ENCODE measurements around the gene KIAA0319L. TPM values are rescaled to one million over a fixed set of nuclear protein-coding genes. Genes with fewer than 3 reads are reported as not detected.
A peak's percentile ranks its signal among the peaks of the same experiment; 100 is the strongest.

KIAA0319L gene
- total RNA-seq, 2 donors from 2014 or later: 53.2 to 66.0 TPM

DNA sequence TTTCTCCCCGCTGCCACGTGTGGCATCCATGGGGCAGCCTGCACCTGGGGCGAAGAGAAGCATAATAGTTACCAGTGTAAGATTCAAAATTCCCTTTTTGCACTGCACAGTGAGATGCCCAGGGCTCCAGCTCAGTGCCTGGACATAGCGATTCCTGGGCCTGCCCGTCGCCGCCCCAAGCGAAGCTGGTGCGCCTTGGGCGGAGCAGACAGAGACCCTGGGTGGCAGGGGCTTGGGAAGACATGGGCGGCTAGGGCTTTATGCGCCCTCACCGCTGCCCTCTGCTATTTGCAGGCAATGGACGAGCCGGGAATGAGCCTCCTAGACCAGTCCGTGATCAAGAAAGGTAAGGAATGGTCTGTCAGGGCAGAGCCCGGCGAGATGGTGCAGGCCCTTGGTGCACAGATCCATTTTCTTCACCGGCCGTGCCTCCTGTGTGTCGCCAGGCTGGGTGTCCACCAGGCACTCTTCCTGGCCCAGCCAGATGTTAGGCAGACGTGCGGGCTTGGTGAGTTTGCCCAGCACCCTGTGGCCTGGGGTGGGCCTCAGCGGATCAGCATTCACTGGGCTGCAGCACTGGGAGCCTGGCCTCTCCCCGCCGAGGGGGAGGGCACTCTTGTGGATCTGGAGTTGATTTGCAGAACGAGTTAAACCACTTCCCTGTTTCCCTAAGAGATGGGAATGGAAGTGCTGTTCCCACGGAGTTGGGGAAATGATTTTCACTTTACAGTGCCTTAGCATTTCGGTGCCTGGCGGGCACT, 17.6 kb upstream of the KIAA0319L start:
- Histone ChIP-seq H3K4me1 (peaks cover 14% of the 10 kb centered on the region), H3K9ac (ENCODE audit: low read depth in 2 of 2, low read length in 2 of 2) (no peak overlapping the region), H3K4me3 (no peak overlapping the region), H3K36me3 (no peaks in the 10 kb centered on the region), H3K9me3 (no peaks in the 10 kb centered on the region), H3K27ac (no peak overlapping the region), H3K27me3 (peaks cover 28% of the 10 kb centered on the region)
- TF ChIP-seq, protein P1, sequence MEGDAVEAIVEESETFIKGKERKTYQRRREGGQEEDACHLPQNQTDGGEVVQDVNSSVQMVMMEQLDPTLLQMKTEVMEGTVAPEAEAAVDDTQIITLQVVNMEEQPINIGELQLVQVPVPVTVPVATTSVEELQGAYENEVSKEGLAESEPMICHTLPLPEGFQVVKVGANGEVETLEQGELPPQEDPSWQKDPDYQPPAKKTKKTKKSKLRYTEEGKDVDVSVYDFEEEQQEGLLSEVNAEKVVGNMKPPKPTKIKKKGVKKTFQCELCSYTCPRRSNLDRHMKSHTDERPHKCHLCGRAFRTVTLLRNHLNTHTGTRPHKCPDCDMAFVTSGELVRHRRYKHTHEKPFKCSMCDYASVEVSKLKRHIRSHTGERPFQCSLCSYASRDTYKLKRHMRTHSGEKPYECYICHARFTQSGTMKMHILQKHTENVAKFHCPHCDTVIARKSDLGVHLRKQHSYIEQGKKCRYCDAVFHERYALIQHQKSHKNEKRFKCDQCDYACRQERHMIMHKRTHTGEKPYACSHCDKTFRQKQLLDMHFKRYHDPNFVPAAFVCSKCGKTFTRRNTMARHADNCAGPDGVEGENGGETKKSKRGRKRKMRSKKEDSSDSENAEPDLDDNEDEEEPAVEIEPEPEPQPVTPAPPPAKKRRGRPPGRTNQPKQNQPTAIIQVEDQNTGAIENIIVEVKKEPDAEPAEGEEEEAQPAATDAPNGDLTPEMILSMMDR (IDR thresholded peaks at IDR 0.05): no peak
- intact Hi-C loops (cut with DNase I): no loop called here
- no peak for DNase-seq

DNA sequence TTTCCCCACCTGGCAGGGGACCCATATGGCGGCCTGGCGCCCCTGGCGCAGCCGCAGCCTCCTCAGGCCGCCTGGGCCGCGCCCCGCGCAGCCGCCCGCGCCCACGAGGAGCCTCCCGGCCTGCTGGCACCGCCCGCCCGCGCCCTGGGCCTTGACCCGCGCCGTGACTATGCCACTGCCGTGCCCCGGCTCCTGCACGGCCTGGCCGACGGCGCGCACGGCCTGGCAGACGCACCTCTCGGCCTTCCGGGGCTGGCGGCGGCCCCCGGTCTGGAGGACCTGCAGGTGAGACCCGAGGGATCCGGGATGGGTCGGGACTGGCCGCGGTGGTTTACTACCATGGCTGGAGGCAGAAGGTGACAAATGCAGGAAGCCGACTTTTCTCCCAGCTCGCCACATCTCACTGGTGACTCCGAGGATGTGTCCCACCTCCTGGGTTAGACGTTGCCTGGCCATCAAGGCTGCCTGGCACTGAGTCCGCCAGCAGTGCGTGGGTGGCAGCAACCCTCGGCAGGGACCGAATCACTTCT, 17.0 kb upstream of the KIAA0319L start:
- DNase-seq: no peak
- Histone ChIP-seq H3K4me3 (peak overlapping the region; percentile 50), H3K9ac (ENCODE audit: low read depth in 2 of 2, low read length in 2 of 2) (no peak overlapping the region), H3K9me3 (no peaks in the 10 kb centered on the region), H3K27ac (no peak overlapping the region), H3K36me3 (no peaks in the 10 kb centered on the region), H3K27me3 (peaks cover 28% of the 10 kb centered on the region), H3K4me1 (peaks cover 14% of the 10 kb centered on the region)
- intact Hi-C loops (cut with DNase I): no loop called here
- TF ChIP-seq, protein P1 (IDR thresholded peaks at IDR 0.05): no peak

DNA sequence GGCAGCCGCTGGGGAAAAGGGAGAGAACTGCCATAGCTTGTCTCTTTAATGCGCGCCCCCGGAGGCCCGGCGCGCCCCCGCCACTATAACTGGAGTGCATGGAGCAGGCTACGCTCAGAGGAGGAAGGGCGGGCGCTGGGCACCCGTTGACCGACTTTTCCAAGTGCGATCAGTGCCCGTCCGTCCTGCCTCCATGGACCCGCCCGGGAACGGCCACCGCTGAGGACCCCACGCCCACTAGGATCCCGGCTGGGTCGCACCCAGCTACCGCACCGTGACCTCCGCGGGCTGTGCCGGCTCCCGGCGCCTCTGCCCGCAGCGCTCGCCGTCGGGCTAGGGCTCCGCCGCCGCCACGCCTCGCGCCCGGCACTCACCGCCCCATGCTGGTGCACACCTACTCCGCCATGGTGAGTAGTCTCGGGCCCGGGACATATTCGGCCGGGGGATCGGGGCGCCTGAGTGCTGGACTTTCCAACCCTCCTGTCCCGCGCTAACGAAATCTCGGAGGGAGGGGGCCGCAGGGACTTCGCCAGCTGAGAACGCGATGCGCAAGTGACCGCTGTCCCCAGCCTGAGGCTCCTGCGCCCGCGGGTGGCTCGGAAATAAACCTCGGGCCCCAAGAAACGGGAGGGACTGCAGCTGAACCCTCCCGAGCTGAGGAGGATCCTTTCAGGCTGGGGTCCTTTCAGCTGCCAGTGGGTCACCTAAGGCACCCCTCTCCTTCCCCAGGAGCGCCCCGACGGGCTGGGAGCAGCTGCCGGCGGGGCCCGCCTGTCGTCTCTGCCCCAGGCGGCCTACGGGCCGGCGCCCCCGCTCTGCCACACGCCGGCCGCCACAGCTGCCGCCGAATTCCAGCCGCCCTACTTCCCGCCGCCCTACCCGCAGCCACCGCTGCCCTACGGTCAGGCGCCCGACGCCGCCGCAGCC, 16.3 kb upstream of the KIAA0319L start, which contains the start of gene TFAP2E:
Gene TFAP2E, plus strand, starts transcription at position 117 of the 927 bp plus-strand sequence. Its CDS starts 264 bp downstream, at position 381.
- Histone ChIP-seq H3K9ac (ENCODE audit: low read depth in 2 of 2, low read length in 2 of 2) (peak within 1 kb of the TSS in 1 of 2 donors; percentile 28), H3K27me3 (peaks cover 28% of the 10 kb centered on the region), H3K4me1 (peaks cover 14% of the 10 kb centered on the region), H3K27ac (no peak within 1 kb of the TSS), H3K4me3 (peak within 1 kb of the TSS; percentile 50), H3K9me3 (no peaks in the 10 kb centered on the region), H3K36me3 (no peaks in the 10 kb centered on the region)
- intact Hi-C loops (cut with DNase I): no loop called here
- TF ChIP-seq, protein P1 (IDR thresholded peaks at IDR 0.05): no peak
- DNase-seq: peak; percentile 57

DNA sequence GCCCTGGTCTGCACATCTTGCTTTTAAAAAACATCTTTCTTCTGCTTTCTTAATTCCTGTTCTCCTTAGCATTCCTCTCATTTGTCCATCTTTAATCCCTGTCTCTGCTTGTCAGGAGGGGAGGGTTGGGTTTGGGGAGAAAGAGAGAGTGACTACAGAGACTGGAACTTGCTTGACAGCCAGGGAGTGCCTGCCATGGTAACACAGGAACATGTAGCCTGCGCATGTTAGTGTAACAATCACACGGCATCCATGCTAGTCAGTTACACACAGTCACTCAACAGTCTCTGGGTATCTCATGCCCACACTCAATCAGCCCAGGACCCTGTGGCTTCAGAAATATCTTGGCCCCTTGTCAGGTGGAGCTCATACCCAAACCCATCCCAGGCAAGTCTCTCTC, 15.1 kb upstream of the KIAA0319L start:
- intact Hi-C loops (cut with DNase I): no loop called here
- TF ChIP-seq, protein P1 (IDR thresholded peaks at IDR 0.05): no peak
- no peaks in the 10 kb centered on the region for H3K36me3 ChIP-seq
- peaks cover 10% of the 10 kb centered on the region for H3K4me1 ChIP-seq
- H3K9me3 ChIP-seq: no peaks in the 10 kb centered on the region
- no peak for DNase-seq
- peaks cover 28% of the 10 kb centered on the region for H3K27me3 ChIP-seq
- H3K4me3 ChIP-seq: no peak overlapping the region
- no peak overlapping the region for H3K27ac ChIP-seq
- no peak overlapping the region for H3K9ac ChIP-seq (ENCODE audit: low read depth in 2 of 2, low read length in 2 of 2)

DNA sequence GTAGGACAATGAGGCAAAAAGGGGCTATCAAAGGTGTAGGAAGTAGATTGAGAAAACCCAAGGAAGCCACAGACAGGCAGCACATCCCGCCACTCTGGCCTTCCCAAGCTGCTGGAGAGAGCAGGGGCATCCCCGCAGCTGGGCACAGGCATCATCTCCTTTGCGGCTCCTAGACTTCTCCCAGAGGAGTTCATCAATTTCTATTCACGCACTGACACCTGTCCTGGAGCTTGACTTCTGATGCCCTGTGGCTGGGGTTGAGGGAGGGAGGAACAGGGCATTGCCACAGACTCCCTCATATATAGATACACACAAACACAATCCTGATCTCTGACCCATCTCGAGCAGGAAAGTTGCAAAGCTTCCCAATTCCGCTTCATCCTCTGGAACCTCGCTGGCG, 14.1 kb upstream of the KIAA0319L start:
- DNase-seq: no peak
- H3K4me1 ChIP-seq: peaks cover 7% of the 10 kb centered on the region
- intact Hi-C loops (cut with DNase I): no loop called here
- no peaks in the 10 kb centered on the region for H3K36me3 ChIP-seq
- TF ChIP-seq, protein P1 (IDR thresholded peaks at IDR 0.05): no peak
- no peak overlapping the region for H3K27ac ChIP-seq
- peaks cover 28% of the 10 kb centered on the region for H3K27me3 ChIP-seq
- H3K9me3 ChIP-seq: no peaks in the 10 kb centered on the region
- H3K9ac ChIP-seq (ENCODE audit: low read depth in 2 of 2, low read length in 2 of 2): no peak overlapping the region
- no peak overlapping the region for H3K4me3 ChIP-seq

All from colonic mucosa (tissue), 4 donors.